ENCODE results near the gene HASPIN.

The HASPIN gene

GRCh38 chr17:3712811-3713463 lies 10.8 kb upstream of the HASPIN start:
- Histone ChIP-seq H3K9me3 (ENCODE audit: insufficient read depth, low read length, severe bottlenecking) (no peaks in the 10 kb centered on the region), H3K79me2 (ENCODE audit: insufficient read depth, low read length) (no peaks in the 10 kb centered on the region), H2AFZ (ENCODE audit: low read depth, low read length) (no peak overlapping the region), H3K4me1 (ENCODE audit: insufficient read depth, low read length) (peaks cover 36% of the 10 kb centered on the region), H3K36me3 (ENCODE audit: insufficient read depth, low read length) (peaks cover 36% of the 10 kb centered on the region), H3K27ac (ENCODE audit: low read length) (peak overlapping the region; percentile 65), H3K27me3 (ENCODE audit: insufficient read depth, low read length, poor library complexity) (no peaks in the 10 kb centered on the region), H3K4me3 (ENCODE audit: low read depth in 1 of 2, low read length in 2 of 2) (no peak overlapping the region), H3K9ac (ENCODE audit: low read depth, low read length) (0 out of 2 replicates have a peak overlapping the region, but pooled peaks have one; percentile 32), H3K4me2 (ENCODE audit: insufficient read depth, low read length) (no peak overlapping the region), H4K20me1 (ENCODE audit: insufficient read depth, low read length) (no peaks in the 10 kb centered on the region)
- peak; percentile 32 for ATAC-seq (ENCODE audit: insufficient read depth, low read depth)
- DNase-seq: peak; percentile 33
- TF ChIP-seq CTCF (IDR thresholded peaks at IDR 0.05; ENCODE audit: borderline replicate concordance, extremely low read depth, low read length, poor library complexity, severe bottlenecking): no peak
- TF ChIP-seq EZH2 (IDR thresholded peaks at IDR 0.05; ENCODE audit: borderline replicate concordance, low read depth, low read length, severe bottlenecking): no peak

DNA sequence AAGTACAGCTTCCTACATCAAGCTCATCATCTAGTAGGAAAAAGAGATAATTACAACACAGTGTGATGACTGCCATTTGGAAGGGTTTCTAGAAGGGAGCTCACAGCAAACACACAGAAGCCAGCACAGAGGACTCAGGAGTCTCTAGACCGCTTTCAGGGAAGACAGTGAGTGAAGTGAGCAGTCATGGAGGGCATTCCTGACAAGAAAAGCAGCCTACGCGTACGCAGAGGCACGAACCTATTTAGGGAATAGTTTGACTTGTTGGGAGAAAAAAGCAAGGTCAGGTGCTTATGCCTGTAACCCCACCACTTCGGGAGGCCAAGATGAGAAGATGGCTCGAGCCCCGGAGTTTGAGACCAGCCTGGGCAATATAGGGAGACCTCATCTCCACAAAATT lies 8.4 kb upstream of the HASPIN start:
- H3K27ac ChIP-seq (ENCODE audit: low read length): no peak overlapping the region
- 0 out of 2 replicates have a peak, but pooled peaks cover 5% of the 10 kb centered on the region for H3K79me2 ChIP-seq (ENCODE audit: insufficient read depth, low read length)
- TF ChIP-seq EZH2 (IDR thresholded peaks at IDR 0.05; ENCODE audit: borderline replicate concordance, low read depth, low read length, severe bottlenecking) (no peak), CTCF (IDR thresholded peaks at IDR 0.05; ENCODE audit: borderline replicate concordance, extremely low read depth, low read length, poor library complexity, severe bottlenecking) (no peak)
- H3K4me1 ChIP-seq (ENCODE audit: insufficient read depth, low read length): peaks cover 36% of the 10 kb centered on the region
- ATAC-seq (ENCODE audit: insufficient read depth, low read depth) (no peak), DNase-seq (no peak)
- H2AFZ ChIP-seq (ENCODE audit: low read depth, low read length): no peak overlapping the region
- no peak overlapping the region for H3K4me2 ChIP-seq (ENCODE audit: insufficient read depth, low read length)
- H3K4me3 ChIP-seq (ENCODE audit: low read depth in 1 of 2, low read length in 2 of 2): no peak overlapping the region
- no peaks in the 10 kb centered on the region for H4K20me1 ChIP-seq (ENCODE audit: insufficient read depth, low read length)
- no peaks in the 10 kb centered on the region for H3K9me3 ChIP-seq (ENCODE audit: insufficient read depth, low read length, severe bottlenecking)
- H3K36me3 ChIP-seq (ENCODE audit: insufficient read depth, low read length): peaks cover 55% of the 10 kb centered on the region
- H3K27me3 ChIP-seq (ENCODE audit: insufficient read depth, low read length, poor library complexity): no peaks in the 10 kb centered on the region
- H3K9ac ChIP-seq (ENCODE audit: low read depth, low read length): no peak overlapping the region

- H2AFZ ChIP-seq (ENCODE audit: low read depth, low read length): no peak overlapping the region
- H3K4me1 ChIP-seq (ENCODE audit: insufficient read depth, low read length): peaks cover 22% of the 10 kb centered on the region
- peaks cover 59% of the 10 kb centered on the region for H3K36me3 ChIP-seq (ENCODE audit: insufficient read depth, low read length)
- no peak overlapping the region for H3K4me3 ChIP-seq (ENCODE audit: low read depth in 1 of 2, low read length in 2 of 2)
- no peaks in the 10 kb centered on the region for H4K20me1 ChIP-seq (ENCODE audit: insufficient read depth, low read length)
- peaks cover 23% of the 10 kb centered on the region for H3K79me2 ChIP-seq (ENCODE audit: insufficient read depth, low read length)
- no peaks in the 10 kb centered on the region for H3K9me3 ChIP-seq (ENCODE audit: insufficient read depth, low read length, severe bottlenecking)
- no peak overlapping the region for H3K9ac ChIP-seq (ENCODE audit: low read depth, low read length)
- TF ChIP-seq CTCF (IDR thresholded peaks at IDR 0.05; ENCODE audit: borderline replicate concordance, extremely low read depth, low read length, poor library complexity, severe bottlenecking) (no peak), EZH2 (IDR thresholded peaks at IDR 0.05; ENCODE audit: borderline replicate concordance, low read depth, low read length, severe bottlenecking) (no peak)
- DNase-seq (no peak), ATAC-seq (ENCODE audit: insufficient read depth, low read depth) (no peak)
- H3K27me3 ChIP-seq (ENCODE audit: insufficient read depth, low read length, poor library complexity): no peaks in the 10 kb centered on the region
- H3K27ac ChIP-seq (ENCODE audit: low read length): no peak overlapping the region
- no peak overlapping the region for H3K4me2 ChIP-seq (ENCODE audit: insufficient read depth, low read length)
Observed at GRCh38 chr17:3718201-3718600, 5.5 kb upstream of the HASPIN start.
